Natural killer cell (primary cell): ENCODE data around the gene GALNT10. TPM values are rescaled to one million over a fixed set of nuclear protein-coding genes. Genes with fewer than 3 reads are reported as not detected.
A peak's percentile ranks its signal among the peaks of the same experiment; 100 is the strongest.

Experiments
- ATAC-seq, 3 donors: fragments of 150-1000 bp in 2 of 3; fragments of 200-7000 bp in 1 of 3; cut with Tn5 transposase; 1 replicate in 1 of 3; 2 replicates in 2 of 3; pipeline ENCODE4 v1.10.0; 2021; ENCODE audit warnings: mild to moderate bottlenecking in 2 of 3, moderate library complexity in 2 of 3
- DNase-seq, 2 donors: peaks; one replicate each; pipeline versions ENCODE4 v3.0.0 to v3.0.0-alpha.2; 2013 to 2021; ENCODE audit warnings: mixed read lengths in 1 of 2
- H3K27ac ChIP-seq: one replicate; pipeline ENCODE4 v1.5.1; 2013; ENCODE audit warnings: mild to moderate bottlenecking, low read length
- H3K27me3 ChIP-seq: one replicate; pipeline ENCODE4 v1.6.1; 2013; ENCODE audit warnings: low read length; ENCODE audit not compliant: control insufficient read depth, insufficient read depth
- H3K36me3 ChIP-seq: one replicate; pipeline ENCODE4 v1.6.1; 2013; ENCODE audit warnings: low read length; ENCODE audit not compliant: control insufficient read depth, insufficient read depth
- H3K4me1 ChIP-seq: one replicate; pipeline ENCODE4 v1.6.1; 2013; ENCODE audit warnings: low read length; ENCODE audit not compliant: control insufficient read depth, insufficient read depth
- H3K4me3 ChIP-seq: one replicate; pipeline ENCODE4 v1.5.1; 2013; ENCODE audit warnings: low read length
- H3K9me3 ChIP-seq: one replicate; pipeline ENCODE4 v1.6.1; 2013; ENCODE audit warnings: low read length; ENCODE audit not compliant: control insufficient read depth, insufficient read depth
- H3K27ac Mint-ChIP-seq, 2 donors: one replicate each; pipeline ENCODE4 v1.8.0; 2022; ENCODE audit warnings: mild to moderate bottlenecking in 2 of 2, mixed read lengths in 2 of 2, moderate library complexity in 1 of 2
- H3K27me3 Mint-ChIP-seq, 2 donors: one replicate each; pipeline ENCODE4 v1.8.0; 2022; ENCODE audit warnings: low read depth in 2 of 2, mixed read lengths in 2 of 2
- H3K36me3 Mint-ChIP-seq: one replicate; pipeline ENCODE4 v1.8.0; 2022; ENCODE audit warnings: mixed read lengths
- H3K4me1 Mint-ChIP-seq, 2 donors: one replicate each; pipeline ENCODE4 v1.8.0; 2022; ENCODE audit warnings: mixed read lengths in 2 of 2
- H3K4me3 Mint-ChIP-seq: one replicate; pipeline ENCODE4 v1.8.0; 2022; ENCODE audit warnings: mild to moderate bottlenecking, moderate library complexity, mixed read lengths
- H3K9me3 Mint-ChIP-seq, 2 donors: one replicate each; pipeline ENCODE4 v1.8.0; 2022; ENCODE audit warnings: mixed read lengths in 2 of 2
- WGBS: methylation state at CpG from one replicate; pipeline ENCODE4 v1.1.7; 2013; ENCODE audit warnings: missing lambda C conversion rate; ENCODE audit not compliant: insufficient coverage; 5-methylcytosine and 5-hydroxymethylcytosine counted together
- intact Hi-C: fragments of 100-400 bp; cut with micrococcal nuclease; formaldehyde crosslinking; loops from one replicate; pipeline ENCODE4 v1.14.2; 2022
- total RNA-seq, 4 donors: library from RNA; stranded (reverse); fragments of 120-200 nt in 1 of 4; gene quantifications; one replicate each; pipeline versions ENCODE4 v1.2.3 to v1.2.4, GENCODE V29; 2013 to 2022
- TF ChIP-seq, protein P1 (sequence below): fragments of 200-600 bp; IDR thresholded peaks from one replicate; pipeline ENCODE4 v1.8.0; 2022; ENCODE audit warnings: antibody characterized with exemption

Gene GALNT10
- total RNA-seq, 3 donors from 2014 or later (not counting 1 experiment from before 2014, with no cell fraction given), result 77.0 to 92.6 (median 77.6) TPM

GRCh38 chr5:154401931-154402330, 211.4 kb downstream of the GALNT10 start:
- H3K27ac ChIP-seq, result no peak overlapping the region
- ATAC-seq (no peak), DNase-seq (no peak)
- TF ChIP-seq, protein P1, sequence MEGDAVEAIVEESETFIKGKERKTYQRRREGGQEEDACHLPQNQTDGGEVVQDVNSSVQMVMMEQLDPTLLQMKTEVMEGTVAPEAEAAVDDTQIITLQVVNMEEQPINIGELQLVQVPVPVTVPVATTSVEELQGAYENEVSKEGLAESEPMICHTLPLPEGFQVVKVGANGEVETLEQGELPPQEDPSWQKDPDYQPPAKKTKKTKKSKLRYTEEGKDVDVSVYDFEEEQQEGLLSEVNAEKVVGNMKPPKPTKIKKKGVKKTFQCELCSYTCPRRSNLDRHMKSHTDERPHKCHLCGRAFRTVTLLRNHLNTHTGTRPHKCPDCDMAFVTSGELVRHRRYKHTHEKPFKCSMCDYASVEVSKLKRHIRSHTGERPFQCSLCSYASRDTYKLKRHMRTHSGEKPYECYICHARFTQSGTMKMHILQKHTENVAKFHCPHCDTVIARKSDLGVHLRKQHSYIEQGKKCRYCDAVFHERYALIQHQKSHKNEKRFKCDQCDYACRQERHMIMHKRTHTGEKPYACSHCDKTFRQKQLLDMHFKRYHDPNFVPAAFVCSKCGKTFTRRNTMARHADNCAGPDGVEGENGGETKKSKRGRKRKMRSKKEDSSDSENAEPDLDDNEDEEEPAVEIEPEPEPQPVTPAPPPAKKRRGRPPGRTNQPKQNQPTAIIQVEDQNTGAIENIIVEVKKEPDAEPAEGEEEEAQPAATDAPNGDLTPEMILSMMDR, result no peak
- H3K4me3 ChIP-seq, result no peak overlapping the region
- H3K9me3 ChIP-seq, result no peaks in the 10 kb centered on the region
- intact Hi-C loops, result loop anchor here (10.0 kb wide), 1 partner anchor 217 kb away; no protein-coding TSS in a partner anchor
- Mint-ChIP-seq H3K36me3 (no peaks in the 10 kb centered on the region), H3K9me3 (no peaks in the 10 kb centered on the region), H3K27me3 (no peaks in the 10 kb centered on the region), H3K4me1 (peaks cover 13 to 25% of the 10 kb centered on the region in 2 donors), H3K27ac (peak overlapping the region in 1 of 2 donors; percentile 44), H3K4me3 (no peak overlapping the region)
- H3K36me3 ChIP-seq, result peaks cover 3% of the 10 kb centered on the region
- WGBS, result 97% methylated on average over 9 of the region's 9 CpGs
- no peaks in the 10 kb centered on the region for H3K27me3 ChIP-seq
- peaks cover 9% of the 10 kb centered on the region for H3K4me1 ChIP-seq

DNA sequence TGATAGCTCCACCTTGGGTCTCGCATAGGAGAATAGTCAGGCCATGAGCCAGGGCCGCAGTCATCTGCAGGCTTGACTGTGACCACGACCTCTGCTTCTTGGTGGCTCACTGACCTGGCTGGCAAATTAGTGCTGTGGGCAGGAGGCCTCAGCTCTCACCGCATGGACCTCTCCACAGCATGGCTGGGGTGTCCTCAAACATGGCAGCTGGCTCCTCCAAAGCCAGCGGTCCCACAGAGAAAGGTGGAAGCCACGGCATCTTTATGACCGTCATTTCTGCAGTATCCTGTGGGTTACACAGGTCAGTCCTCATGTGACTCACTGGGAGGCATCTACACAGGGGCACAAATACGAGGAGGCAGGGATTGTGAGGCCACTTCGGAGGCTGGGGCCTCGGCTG, 212.1 kb downstream of the GALNT10 start:
- Mint-ChIP-seq H3K36me3 (no peaks in the 10 kb centered on the region), H3K27me3 (no peaks in the 10 kb centered on the region), H3K4me3 (no peak overlapping the region), H3K27ac (peak overlapping the region in 1 of 2 donors; percentile 44), H3K4me1 (peaks cover 13 to 25% of the 10 kb centered on the region in 2 donors), H3K9me3 (no peaks in the 10 kb centered on the region)
- whole genome bisulfite sequencing, result 92% methylated on average over 10 of the region's 10 CpGs
- TF ChIP-seq, protein P1, result no peak
- ATAC-seq, result no peak
- no peak for DNase-seq
- Histone ChIP-seq H3K27ac (no peak overlapping the region), H3K4me3 (no peak overlapping the region), H3K4me1 (peaks cover 9% of the 10 kb centered on the region), H3K36me3 (peaks cover 3% of the 10 kb centered on the region), H3K9me3 (no peaks in the 10 kb centered on the region), H3K27me3 (no peaks in the 10 kb centered on the region)
- intact Hi-C loops, result loop anchor here (10.0 kb wide), 1 partner anchor 218 kb away; no protein-coding TSS in a partner anchor

DNA sequence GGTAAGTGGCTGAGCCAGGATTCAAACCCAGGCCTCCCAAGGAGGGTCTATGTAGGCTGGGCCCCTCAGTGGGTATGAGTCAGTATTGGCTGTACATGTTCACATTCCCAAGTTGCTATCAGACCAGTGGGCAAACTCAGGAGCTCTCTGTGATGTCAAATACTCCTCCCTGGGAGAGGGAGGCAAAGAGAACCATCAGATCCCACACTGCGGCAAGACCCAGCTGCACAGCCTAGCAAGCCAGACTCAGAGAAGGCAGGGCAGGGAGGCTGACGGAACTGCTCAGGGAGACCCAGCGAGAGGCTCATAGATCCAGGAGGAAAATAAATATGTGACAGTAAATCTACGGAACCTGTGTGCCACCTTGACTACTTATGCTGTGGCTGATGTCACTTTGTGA, 212.7 kb downstream of the GALNT10 start:
- Histone ChIP-seq H3K27ac (no peak overlapping the region), H3K4me1 (peaks cover 9% of the 10 kb centered on the region), H3K9me3 (no peaks in the 10 kb centered on the region), H3K36me3 (peaks cover 3% of the 10 kb centered on the region), H3K27me3 (no peaks in the 10 kb centered on the region), H3K4me3 (no peak overlapping the region)
- ATAC-seq (no peak), DNase-seq (no peak)
- TF ChIP-seq, protein P1, result no peak
- H3K4me1 Mint-ChIP-seq, result peaks cover 13 to 25% of the 10 kb centered on the region in 2 donors
- WGBS, result 99% methylated on average over 4 of the region's 4 CpGs
- no peak overlapping the region for H3K4me3 Mint-ChIP-seq
- no peaks in the 10 kb centered on the region for H3K27me3 Mint-ChIP-seq
- intact Hi-C loops, result loop anchor here (10.0 kb wide), 1 partner anchor 218 kb away; no protein-coding TSS in a partner anchor
- no peaks in the 10 kb centered on the region for H3K9me3 Mint-ChIP-seq
- no peaks in the 10 kb centered on the region for H3K36me3 Mint-ChIP-seq
- H3K27ac Mint-ChIP-seq, result no peak overlapping the region
